Measurements from ENCODE around the gene FNIP2.
"Not testable (repeated sequence)": the region's sequence is repeated elsewhere in the genome, so short reads cannot be mapped to it uniquely, and the experiment has no call there.

DNA sequence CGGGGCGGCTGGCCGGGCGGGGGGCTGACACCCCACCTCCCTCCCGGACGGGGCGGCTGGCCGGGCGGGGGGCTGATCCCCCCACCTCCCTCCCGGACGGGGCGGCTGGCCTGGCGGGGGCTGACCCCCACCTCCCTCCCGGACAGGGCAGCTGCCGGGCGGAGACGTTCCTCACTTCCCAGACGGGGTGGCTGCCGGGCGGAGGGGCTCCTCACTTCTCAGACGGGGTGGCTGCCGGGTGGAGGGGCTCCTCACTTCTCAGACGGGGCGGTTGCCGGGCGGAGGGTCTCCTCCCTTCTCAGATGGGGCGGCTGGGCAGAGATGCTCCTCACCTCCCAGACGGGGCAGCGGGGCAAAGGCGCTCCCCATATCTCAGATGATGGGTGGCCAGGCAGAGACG is 22.3 kb upstream of the FNIP2 start:
- TF ChIP-seq, protein P1, sequence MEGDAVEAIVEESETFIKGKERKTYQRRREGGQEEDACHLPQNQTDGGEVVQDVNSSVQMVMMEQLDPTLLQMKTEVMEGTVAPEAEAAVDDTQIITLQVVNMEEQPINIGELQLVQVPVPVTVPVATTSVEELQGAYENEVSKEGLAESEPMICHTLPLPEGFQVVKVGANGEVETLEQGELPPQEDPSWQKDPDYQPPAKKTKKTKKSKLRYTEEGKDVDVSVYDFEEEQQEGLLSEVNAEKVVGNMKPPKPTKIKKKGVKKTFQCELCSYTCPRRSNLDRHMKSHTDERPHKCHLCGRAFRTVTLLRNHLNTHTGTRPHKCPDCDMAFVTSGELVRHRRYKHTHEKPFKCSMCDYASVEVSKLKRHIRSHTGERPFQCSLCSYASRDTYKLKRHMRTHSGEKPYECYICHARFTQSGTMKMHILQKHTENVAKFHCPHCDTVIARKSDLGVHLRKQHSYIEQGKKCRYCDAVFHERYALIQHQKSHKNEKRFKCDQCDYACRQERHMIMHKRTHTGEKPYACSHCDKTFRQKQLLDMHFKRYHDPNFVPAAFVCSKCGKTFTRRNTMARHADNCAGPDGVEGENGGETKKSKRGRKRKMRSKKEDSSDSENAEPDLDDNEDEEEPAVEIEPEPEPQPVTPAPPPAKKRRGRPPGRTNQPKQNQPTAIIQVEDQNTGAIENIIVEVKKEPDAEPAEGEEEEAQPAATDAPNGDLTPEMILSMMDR (IDR thresholded peaks at IDR 0.05) = not testable (repeated sequence)
- not testable (repeated sequence) for TF ChIP-seq ZFX (IDR thresholded peaks at IDR 0.05; ENCODE audit: borderline replicate concordance)
